OCI-M2 (cell line): ENCODE measurements around the gene ARGFX.
A peak's percentile ranks its signal among the peaks of the same experiment; 100 is the strongest.
"Not testable (repeated sequence)": the region's sequence is repeated elsewhere in the genome, so short reads cannot be mapped to it uniquely, and the experiment has no call there.

Experiments used
- DNase-seq: peaks from one replicate; lab custom pipeline; 2025; ENCODE audit not compliant: unreplicated experiment; lab: John Stamatoyannopoulos, UW

The ARGFX gene

DNA sequence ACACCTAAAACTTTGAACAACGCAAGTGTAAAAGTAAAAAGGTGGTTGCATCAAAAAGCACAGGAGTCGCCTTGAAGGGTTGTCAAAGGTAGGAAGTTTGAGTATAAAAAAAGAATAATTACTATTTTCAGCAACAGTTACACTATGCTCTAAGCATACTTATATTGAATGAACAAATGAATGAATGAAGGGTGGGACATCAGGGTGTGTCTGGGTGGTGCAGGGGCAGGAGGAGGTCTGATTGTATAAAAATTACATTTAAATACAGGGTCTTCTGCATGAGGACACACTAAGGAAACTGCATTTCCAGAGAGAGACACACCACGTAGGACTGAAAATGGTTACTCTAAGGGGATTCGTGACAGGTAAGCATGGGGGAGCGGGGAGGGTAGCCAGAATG is at the start of gene ARGFX:
ARGFX (plus strand) TSS at position 301 of the 400 bp plus-strand sequence. CDS start 2,765 bp downstream, outside the sequence.
- DNase-seq: no peak

DNA sequence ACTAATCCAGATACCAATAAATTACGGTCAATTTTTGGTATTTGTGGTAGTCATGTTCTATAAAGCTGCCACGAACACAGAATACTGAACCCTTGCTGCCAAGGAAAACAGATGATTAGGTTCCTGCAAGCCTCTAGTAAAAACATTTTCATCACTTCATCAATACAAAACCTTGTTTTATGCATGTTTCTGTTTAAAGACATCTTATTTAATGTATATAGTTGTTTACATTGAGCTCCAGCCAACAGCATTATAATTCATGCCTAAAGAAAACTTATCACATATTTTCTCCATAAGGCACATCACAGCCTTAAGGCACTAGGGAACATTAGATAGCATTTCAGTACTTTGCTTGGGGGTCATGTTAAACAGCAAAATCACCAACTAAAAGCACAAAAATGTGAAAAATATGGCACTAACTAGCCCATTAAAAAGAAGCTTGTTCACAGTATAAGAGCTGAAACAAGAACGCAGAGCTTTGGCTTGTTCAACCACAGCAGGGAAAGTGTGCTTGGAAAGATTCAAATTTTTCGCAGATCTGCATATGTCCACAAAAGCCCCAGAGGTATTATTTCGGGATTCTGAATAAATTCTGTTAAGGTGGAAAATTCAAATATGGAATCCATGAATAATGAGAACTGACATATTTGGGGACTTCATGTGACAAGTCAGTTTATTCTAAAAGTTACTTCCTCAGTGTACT is 49.6 kb upstream of the ARGFX start:
- DNase-seq: no peak

DNA sequence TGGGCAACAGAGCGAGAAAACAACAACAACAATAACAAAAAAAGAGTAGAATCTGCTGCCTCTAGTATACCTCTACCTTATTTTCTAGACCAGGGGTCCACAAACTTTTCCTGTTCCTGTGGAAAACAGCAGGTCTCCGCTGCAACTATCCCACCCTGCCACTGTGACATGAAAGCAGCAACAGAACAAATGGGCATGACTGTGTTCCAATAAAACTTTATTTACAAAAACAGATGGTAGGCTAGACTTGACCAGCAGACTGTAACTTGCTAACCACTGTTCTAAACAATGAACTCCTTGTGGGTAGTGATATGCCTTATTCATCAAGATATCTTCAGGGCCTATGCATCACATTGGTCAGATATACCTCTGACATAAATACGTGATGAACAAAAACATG is 47.2 kb upstream of the ARGFX start:
- no peak for DNase-seq

DNA sequence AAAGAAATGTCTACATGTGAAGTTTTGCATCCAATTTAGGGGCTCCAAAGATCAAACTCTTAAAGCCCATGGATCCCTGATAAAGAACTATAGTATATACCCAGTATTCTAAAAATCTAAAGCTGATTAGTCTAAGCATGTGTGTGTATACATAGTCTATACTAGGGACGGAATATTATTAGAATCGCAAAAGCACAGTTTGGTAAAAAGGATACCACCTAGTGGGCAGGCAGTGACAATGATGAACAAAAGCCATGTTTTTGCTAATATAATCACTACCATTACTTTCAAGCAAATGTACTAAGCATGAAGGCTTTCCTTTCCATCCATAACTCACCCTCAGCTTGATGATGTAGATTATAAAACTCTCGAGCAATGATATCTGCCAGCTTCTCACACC is 38.4 kb upstream of the ARGFX start:
- no peak for DNase-seq

DNA sequence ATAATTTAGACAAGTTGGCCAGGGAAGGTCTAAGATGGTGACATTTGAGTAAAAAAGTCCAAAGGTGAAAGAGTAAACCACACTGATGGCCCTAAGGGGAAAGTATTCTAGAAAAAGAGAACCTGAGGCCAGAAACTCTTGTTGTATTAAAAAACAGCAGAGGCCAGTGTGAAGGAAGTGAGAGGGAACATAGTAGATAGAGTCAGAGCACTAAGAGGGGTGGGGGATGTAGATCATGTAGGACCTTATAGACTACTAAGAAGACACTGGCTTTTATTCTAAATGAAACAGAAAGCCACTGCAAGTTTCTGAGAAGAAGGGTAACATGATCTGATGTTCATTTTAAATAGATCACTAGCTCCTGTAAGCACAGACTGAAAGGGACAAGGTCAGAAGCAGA is 36.5 kb upstream of the ARGFX start:
- DNase-seq: no peak

DNA sequence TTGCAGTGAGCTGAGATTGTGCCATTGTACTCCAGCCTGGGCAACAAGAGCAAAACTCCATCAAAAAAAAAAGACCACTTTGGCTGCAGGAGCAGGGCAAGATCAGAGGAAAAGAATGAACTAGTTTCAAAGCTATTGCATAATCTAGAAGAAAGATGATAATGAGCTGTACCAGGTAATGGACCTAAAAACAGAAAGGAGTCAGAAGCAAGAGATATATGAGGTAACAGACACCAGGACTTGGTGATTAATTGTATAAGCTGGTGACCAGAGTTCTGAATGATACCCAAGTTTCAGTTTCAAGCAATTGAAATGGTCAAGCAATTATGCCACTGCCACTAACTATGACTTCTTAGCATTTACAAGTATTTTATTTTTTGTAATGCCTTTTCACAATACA is 24.8 kb upstream of the ARGFX start:
- DNase-seq: no peak

DNA sequence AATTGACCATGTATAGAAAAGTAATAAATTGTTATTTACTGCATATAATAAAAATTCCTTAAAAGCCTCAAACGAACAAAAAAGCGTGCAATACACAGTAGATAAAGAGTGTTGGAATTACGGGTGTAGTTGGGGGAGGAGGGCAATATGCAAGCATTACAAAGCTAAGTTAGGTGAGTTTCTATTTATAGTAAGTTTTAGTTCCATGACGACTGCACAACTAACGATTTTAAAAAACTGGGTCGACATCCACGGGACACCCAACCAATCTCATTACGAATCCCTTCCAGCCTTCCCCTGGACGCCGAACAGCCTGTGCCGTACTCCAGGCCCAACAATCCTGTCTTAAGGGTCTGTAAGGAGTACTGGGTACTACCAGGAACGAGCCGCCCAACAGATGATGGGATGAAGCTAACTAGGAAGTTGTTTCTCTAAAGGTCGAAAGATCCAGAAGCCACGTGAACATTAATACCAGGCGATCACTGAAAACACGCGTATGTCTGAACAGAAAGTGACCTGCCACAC is 22.6 kb upstream of the ARGFX start:
- no peak for DNase-seq

DNA sequence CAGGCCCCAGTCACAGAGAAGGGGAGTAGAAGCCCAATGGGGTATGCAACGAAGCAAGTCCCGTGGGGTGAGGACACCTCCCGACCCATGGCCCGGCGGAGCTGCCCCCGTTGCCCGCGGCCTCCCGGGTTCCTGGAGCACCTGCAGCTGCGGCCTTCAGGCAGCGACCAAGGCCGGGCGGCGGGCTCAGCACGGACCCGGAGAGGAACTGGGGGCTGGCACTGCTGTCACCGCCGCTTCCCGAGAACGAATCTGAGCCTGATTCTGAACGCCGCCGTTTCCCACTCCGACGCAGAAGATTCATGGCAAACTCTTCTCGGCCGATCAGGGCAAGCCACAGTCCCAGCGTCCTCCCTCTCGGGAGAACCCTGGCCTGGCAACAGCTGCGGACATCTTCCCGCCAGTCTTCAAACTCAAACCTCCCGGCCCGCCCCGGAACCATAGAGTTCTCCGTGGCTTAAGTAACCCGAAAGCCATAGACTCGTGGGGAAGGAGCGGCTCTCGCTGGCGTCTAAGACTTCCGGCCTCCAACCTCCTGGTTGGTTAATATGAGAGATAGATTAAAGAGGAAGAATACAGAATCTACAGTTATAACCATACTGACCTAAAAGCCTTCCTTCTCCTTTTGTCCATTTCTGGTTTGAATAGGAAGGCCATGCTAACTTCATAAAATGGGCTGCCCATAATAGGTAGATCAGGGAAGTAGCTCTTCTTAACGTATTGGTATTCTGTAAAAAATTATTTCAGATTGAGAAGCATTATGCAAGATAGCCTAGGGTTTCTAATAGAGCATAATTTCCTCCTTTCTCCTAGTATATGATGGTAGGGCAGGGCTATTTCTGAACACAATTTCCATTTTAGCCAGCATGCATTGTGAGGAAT is 21.9 kb upstream of the ARGFX start, which contains the start of gene POLQ:
POLQ (minus strand) TSS at position 415 of the 882 bp plus-strand sequence; CDS start at position 304, 111 bp downstream.
- DNase-seq: peak; percentile 64

DNA sequence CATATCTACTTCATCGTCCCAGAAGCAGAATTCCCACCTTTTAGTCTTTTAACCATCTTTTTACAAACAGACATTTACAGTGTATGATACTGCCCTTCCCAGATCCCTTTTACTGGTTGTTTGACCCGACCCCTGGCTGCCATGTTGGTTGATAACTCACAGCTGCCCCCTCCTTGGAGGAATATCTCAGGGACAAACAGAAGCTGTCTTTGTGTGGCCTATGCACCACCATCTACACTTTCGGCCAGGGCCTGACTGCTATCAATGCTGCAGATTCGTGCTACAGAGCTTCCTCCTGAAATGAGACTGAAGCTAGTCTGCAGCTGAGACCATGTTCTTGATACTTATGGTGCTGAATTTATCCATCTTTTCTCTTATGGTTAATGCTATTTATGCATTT is 15.4 kb upstream of the ARGFX start:
- DNase-seq: no peak

DNA sequence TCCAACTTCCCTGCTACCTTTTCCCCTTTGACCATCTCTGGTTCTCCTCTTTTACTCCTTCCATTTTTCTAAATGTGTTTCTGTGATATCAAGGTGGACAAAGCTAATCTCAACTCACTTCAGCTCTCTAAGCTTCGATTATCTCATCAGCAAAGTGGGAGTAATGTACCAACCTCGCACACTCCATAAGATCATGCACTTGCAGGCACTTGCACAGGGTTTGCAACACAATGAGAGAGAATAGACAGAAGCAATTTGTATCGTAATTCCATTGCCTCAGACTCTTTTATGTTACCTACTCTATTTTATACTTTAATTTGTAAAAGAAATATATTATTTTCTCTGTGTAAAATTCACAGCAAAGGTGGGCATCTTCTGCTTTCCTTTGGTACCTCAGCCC is 15.0 kb upstream of the ARGFX start:
- no peak for DNase-seq

DNA sequence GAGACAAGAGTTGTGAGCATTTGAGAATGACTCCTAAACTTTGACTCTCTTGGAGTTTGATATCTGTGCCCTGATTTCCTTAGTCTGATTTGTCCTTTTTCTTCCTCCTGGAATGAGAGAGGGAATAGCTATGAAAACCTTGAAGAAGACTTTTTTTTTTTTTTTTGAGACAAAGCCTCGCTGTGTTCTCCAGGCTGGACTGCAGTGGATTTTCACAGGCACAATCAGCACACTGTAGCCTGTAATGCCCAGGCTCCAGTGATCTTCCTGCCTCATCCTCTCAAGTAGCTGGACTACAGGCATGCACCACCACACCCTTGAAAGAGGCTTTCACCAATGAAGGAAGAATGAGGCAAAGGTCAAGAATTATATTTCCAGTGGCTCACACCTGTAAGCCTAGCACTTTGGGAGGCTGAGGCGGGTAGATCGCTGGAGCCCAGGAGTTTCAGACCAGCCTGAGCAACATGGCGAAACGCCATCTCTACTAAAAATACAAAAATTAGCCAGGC is 10.3 kb upstream of the ARGFX start:
- DNase-seq: no peak

DNA sequence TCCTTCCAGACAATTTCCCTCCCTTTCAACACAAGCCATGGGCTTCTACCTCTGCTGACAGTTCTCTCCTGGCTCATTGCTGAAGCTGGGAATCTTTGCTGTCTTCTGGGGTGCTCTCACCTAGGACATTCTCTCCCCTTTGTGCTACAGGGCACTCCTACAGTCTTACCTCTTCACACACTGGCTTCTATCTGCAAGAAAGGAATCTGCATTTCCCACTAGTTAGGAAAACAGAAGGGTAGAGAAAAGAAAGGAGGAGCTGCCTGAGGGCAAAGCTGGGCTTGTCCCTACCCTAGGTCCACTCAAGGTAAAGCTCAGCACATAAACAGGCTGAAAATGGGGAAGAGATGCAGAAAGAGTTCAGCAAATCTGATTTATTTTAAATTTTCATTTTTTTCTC is 5.6 kb upstream of the ARGFX start:
- DNase-seq: no peak

DNA sequence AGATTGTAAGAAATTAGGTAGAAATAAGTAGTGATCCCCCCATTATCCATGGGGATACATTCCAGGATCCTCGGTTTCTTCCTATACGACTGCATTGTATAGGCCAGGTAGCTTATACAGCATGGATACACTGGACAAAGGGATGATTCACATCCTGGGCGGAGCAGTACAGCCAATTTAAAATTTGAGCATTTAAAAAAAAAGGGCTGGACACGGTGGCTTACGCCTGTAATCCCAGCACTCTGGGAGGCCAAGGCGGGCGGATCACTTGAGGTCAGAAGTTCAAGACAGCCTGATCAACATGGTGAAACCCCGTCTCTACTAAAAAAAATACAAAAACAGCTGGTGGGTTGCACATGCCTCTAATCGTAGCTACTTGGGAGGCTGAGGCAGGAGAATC is 976 bp upstream of the ARGFX start:
- no peak for DNase-seq

DNA sequence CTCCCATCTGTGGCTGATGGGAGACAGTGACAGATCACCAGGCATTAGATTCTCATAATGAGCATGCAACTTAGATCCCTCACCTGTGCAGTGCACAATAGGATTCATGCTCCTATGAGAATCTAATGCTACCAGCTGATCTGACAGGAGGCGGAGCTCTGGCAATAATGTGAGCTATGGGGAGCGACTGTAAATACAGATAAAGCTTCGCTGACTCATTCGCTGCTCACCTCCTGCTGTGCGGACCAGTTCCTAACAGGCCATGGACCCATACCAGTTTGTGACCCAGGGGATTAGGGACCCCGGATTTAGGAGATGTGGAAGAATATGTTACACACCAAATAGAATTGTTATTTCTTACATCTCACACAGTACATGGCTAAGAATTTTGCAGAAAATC is 6.7 kb downstream of the ARGFX start:
- no peak for DNase-seq

DNA sequence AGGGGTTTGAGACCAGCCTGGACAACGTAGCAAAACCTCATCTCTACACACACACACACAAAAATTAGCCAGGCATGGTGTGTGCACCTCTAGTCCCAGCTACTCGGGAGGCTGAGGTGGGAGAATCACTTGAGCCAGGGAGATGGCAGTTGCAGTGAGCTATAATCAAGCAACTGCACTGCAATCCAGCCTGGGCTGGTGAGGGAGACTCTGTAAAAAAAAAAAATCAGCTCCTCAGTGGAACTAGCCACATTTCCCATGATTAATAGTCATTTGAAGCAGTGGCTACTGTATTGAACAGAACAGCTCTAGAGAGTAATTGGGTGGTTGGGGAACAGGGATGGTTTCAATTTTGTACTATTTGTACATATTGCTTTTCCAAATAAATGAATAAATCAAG is 13.9 kb downstream of the ARGFX start:
- no peak for DNase-seq

DNA sequence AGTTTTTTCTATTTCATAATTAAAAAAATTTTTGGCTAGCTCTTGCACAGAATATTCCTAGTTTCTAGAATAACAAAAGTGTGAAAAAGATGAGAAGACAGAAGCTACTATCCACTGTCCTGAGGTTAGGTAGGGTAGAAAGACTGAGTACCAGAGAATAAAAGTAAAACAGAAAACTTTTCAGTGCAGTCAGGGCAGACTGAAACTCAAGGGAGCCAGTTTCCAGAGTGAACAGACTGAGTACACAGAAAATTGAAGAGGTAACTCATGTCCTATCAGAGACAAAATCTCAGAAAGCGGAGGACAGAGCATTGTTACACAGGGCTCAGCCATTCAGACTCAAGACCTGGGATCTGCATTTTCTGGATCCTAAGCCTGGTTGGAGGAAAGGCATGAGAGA is 16.7 kb downstream of the ARGFX start:
- no peak for DNase-seq

DNA sequence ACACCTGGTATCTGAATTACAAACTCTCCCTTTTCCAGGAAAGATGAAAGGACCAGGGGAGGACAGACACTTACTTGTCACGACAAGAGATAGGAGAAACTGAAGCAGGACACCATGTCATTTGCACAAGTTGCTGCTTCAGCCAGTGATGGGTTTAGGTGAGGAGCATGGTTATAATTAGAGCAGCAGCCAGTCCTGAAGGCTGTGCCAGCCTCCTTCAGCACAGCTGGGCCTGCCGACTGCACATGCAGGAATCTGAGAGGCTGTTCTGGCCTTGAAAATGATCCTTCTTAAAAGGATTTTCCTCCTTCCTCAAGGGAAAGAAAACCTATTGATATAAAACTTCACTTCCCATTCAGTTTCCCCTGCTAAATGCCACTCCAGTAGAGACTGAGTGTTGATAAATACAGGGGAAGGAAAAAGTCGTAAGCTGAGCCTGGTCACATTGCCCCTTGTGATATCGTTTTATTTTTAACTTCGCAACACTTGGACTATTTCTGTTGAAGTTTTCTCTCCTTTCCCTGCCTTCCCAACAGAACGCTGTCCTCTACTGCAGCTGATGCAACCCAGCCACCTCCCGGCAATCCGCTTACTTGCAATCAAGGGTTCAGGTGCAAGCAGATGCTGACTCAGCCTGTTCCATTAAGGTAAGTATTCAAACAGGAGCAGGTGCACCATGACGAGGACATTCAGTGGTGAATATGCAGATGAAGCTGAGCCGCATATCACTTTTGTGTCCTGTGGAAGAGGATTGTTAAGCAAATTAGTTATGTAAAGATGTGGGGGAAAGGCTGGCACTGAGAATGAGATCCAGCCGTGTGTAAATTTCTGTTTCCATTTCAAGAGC is 25.3 kb downstream of the ARGFX start, which contains the start of gene FBXO40:
FBXO40 (plus strand) TSS at position 524 of the 847 bp plus-strand sequence. CDS start 27,197 bp downstream, outside the sequence.
- no peak for DNase-seq

DNA sequence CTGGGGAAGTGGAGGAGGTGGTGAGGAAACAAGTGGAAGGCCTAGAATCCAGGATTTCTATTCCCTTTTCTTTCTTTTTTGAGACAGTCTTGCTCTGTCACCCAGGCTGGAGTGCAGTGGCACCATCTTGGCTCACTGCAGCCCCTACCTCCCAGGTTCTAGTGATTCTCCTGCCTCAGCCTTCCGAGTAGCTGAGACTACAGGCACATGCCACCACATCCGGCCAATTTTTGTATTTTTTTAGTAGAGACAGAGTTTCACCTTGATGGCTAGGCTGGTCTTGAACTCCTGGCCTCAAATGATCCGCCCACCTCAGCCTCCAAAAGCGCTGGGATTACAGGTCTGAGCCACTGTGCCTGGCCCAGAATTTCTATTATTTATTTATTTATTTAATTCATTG is 26.1 kb downstream of the ARGFX start:
- not testable (repeated sequence) for DNase-seq

DNA sequence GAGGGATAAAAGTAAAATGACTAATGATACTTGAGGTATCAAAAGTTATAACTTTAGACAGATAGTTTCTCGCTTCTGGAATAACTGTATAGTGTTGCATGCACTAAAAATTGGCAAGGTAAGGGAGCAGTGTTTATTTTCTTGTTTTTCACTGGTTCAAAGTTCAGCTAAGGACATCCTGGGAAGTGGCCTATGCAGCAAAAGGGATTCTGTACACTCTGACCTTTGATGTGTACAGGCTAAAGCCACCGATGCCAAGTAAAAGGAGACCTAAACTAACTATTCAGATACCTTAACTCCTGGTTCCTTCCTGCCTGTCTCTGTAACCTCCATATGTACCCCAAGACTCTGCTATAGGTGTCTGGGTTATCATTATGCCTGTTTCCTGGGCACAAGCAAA is 27.1 kb downstream of the ARGFX start:
- DNase-seq: no peak

DNA sequence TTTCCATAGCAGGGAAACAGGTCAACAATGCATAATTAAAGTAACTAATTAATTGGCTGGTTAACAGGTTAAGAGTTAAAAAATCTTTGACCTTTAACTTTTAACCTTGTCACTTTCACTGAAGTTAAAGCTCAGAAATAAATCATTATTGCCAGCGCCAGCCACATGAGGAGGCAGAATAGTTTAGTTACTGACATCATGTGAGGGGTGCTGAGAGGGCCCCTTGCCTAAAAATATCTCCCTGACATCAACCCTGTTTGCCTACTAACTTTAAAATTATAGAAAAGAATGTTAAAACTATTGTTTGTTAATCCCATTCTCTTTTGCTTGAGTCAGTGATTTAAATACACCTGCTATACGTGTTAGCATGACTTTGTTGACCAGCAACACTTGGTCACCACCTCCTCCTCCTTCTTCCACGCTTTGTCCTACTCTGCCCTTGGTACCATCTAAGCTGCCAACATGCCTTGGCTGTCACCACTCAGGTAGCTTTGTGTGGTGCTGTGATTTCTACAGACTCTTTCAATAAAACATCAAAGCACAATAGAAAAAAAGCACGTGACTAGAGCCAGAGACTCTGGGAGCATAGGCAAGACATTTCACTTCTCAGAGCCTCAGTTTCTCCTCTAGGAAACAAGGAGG is 28.1 kb downstream of the ARGFX start:
- DNase-seq: no peak
